T-helper 2 cell (primary cell): Measurements from ENCODE around the gene PCDHB9.
A peak's percentile ranks its signal among the peaks of the same experiment; 100 is the strongest.
"Not testable (repeated sequence)": the region's sequence is repeated elsewhere in the genome, so short reads cannot be mapped to it uniquely, and the experiment has no call there.

Experiments
- DNase-seq, 5 experiments: peaks; one replicate each; pipeline versions ENCODE4 v3.0.0 to v3.0.0-alpha.2; 2012 to 2022

The PCDHB9 gene

DNA sequence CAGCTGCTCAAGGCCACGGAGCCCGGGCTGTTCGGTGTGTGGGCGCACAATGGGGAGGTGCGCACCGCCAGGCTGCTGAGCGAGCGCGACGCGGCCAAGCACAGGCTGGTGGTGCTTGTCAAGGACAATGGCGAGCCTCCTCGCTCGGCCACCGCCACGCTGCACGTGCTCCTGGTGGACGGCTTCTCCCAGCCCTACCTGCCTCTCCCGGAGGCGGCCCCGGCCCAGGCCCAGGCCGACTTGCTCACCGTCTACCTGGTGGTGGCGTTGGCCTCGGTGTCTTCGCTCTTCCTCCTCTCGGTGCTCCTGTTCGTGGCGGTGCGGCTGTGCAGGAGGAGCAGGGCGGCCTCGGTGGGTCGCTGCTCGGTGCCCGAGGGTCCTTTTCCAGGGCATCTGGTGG lies 2.2 kb downstream of the PCDHB9 start:
- DNase-seq = not testable (repeated sequence)

DNA sequence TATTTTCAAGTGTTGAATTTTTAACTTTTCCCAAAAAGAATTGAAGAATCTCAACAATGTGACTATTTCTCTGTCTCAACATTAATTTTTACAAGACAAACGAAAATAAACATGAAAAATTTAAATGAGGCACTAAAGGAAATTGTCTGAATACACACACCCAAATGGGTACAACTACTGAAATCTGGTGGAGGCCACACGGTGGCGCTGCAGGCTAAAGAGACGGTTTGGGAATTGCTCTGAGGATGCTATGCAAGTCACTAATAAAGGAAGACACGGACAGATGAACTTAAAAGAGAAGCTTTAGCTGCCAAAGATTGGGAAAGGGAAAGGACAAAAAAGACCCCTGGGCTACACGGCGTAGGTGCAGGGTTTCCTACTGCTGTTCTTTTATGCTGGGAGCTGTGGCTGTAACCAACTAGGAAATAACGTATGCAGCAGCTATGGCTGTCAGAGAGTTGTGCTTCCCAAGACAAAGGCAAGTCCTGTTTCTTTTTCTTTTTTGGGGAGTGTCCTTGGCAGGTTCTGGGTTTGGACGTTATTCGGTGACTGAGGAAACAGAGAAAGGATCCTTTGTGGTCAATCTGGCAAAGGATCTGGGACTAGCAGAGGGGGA lies 5.3 kb downstream of the PCDHB9 start, which contains the start of gene PCDHB10:
PCDHB10 (plus strand) TSS at position 244 of the 616 bp plus-strand sequence; CDS start at position 444, 200 bp downstream.
- peak in 1 of 5 experiments; percentile 5 for DNase-seq

DNA sequence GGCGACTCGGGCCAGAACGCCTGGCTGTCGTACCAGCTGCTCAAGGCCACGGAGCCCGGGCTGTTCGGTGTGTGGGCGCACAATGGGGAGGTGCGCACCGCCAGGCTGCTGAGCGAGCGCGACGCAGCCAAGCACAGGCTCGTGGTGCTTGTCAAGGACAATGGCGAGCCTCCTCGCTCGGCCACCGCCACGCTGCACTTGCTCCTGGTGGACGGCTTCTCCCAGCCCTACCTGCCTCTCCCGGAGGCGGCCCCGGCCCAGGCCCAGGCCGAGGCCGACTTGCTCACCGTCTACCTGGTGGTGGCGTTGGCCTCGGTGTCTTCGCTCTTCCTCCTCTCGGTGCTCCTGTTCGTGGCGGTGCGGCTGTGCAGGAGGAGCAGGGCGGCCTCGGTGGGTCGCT lies 7.4 kb downstream of the PCDHB9 start:
- not testable (repeated sequence) for DNase-seq

DNA sequence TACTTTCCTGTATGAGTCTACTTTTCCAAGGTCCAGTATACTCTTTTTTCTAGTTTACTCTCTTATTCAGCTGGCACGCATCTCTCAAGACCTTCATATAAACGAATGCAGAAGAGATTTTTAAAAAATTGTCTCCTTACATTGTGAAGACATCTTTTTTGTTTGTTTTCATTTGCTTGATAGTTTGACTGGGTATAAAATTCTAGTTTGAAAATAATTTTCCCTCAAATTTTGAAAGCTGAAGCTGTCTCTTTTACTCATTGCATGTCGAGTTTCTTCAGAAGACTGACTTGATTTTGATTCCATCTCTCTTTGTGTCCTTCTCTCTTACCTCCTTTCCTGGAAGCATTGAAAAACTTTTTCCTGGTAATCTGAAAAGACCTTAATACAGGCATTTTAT lies 9.4 kb downstream of the PCDHB9 start:
- no peak for DNase-seq

DNA sequence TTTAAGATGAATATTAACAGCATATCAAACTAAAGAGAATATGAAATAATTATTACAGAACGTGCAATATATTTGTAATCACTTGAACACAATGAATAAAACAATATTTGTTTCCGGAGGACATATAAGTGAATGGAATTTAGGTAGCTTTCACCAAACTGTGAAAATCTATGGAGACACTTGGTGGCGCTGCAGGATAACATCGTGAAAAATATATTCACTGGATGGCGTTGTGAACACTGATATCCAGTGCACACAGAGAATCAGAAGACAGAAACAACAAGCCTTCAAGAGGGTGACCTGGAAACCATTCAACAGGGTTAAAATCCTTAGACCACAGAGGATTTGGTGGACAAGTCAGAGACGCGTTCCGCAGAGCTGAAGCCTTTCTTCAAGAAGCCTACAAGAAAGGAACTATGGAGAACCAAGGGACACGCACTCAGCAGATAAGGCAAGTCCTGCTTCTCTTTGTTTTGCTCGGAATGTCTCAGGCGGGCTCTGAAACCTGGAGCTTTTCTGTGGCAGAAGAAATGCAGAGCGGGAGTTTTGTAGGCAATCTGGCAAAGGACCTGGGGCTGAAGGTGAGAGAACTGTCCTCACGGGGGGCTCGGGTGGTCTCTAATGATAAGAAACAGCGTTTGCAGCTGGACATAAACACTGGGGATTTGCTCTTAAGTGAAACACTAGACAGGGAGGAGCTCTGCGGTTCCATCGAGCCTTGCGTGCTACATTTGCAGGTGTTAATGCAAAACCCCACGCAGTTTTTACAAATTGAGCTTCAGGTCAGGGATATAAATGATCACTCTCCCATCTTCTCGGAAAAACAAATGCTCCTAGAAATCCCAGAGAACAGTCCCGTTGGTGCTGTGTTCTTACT lies 12.6 kb downstream of the PCDHB9 start, which contains the start of gene PCDHB11:
PCDHB11 (plus strand) TSS at position 269 of the 877 bp plus-strand sequence; CDS start at position 417, 148 bp downstream.
- no peak for DNase-seq

DNA sequence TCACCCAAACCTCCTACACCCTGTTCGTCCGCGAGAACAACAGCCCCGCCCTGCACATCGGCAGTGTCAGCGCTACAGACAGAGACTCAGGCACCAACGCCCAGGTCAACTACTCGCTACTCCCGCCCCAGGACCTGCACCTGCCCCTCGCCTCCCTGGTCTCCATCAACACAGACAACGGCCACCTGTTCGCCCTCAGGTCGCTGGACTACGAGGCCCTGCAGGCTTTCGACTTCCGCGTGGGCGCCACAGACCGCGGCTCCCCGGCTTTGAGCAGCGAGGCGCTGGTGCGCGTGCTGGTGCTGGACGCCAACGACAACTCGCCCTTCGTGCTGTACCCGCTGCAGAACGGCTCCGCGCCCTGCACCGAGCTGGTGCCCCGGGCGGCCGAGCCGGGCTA lies 14.2 kb downstream of the PCDHB9 start:
- not testable (repeated sequence) for DNase-seq

DNA sequence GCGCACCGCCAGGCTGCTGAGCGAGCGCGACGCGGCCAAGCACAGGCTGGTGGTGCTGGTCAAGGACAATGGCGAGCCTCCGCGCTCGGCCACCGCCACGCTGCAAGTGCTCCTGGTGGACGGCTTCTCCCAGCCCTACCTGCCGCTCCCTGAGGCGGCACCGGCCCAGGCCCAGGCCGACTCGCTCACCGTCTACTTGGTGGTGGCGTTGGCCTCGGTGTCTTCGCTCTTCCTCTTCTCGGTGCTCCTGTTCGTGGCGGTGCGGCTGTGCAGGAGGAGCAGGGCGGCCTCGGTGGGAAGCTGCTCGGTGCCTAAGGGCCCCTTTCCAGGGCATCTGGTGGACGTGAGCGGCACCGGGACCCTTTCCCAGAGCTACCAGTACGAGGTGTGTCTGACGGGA lies 14.7 kb downstream of the PCDHB9 start:
- DNase-seq = not testable (repeated sequence)

DNA sequence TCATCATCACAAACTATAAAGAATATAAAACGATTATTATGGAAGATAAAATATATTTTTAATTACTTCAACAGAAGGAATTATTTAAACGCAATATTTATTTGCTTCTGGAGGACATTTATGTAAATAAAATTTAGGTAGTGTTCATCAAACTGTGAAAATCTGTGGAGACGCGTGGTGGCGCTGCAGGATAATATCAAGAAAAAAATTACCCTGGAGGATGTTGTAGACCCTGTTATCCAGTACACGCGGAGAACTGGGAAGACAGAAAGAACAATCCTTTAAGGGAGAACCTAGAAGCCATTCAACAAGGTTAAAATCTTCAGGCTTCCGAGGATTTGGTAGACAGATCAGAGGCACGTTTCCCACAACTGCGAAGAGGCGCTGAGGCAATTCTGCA lies 21.5 kb downstream of the PCDHB9 start, which contains the start of gene PCDHB12:
PCDHB12 (plus strand) TSS at position 242 of the 400 bp plus-strand sequence. CDS start 189 bp downstream, outside the sequence.
- no peak for DNase-seq

DNA sequence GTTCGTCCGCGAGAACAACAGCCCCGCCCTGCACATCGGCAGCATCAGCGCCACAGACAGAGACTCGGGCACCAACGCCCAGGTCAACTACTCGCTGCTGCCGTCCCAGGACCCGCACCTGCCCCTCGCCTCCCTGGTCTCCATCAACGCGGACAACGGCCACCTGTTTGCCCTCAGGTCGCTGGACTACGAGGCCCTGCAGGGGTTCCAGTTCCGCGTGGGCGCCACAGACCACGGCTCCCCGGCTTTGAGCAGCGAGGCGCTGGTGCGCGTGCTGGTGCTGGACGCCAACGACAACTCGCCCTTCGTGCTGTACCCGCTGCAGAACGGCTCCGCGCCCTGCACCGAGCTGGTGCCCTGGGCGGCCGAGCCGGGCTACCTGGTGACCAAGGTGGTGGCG lies 23.3 kb downstream of the PCDHB9 start:
- not testable (repeated sequence) for DNase-seq

DNA sequence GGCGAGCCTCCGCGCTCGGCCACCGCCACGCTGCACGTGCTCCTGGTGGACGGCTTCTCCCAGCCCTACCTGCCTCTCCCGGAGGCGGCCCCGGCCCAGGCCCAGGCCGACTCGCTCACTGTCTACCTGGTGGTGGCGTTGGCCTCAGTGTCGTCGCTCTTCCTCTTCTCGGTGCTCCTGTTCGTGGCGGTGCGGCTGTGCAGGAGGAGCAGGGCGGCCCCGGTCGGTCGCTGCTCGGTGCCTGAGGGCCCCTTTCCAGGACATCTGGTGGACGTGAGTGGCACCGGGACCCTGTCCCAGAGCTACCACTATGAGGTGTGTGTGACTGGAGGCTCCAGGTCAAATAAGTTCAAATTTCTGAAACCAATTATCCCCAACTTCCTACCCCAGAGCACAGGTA lies 23.9 kb downstream of the PCDHB9 start:
- DNase-seq = not testable (repeated sequence)

DNA sequence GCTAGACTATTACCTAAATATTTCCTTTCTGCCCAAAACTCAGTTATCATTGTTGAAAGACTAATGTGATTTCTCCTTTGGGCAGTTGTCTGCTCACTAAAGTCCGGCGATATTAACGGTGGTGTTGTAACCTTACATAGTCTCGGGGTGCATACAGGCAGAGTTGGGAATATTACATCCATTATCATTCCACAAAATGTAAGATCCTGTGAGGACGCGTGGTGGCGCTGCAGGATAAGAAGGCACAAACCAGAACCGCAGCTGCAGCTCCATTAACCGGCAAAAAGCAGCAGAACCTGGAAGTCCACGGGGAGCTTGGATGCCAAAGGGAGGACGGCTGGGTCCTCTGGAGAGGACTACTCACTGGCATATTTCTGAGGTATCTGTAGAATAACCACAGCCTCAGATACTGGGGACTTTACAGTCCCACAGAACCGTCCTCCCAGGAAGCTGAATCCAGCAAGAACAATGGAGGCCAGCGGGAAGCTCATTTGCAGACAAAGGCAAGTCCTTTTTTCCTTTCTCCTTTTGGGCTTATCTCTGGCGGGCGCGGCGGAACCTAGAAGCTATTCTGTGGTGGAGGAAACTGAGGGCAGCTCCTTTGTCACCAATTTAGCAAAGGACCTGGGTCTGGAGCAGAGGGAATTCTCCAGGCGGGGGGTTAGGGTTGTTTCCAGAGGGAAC lies 26.8 kb downstream of the PCDHB9 start, which contains the start of gene PCDHB13:
PCDHB13 (plus strand) TSS at position 264 of the 684 bp plus-strand sequence; CDS start at position 469, 205 bp downstream.
- DNase-seq = not testable (repeated sequence)

DNA sequence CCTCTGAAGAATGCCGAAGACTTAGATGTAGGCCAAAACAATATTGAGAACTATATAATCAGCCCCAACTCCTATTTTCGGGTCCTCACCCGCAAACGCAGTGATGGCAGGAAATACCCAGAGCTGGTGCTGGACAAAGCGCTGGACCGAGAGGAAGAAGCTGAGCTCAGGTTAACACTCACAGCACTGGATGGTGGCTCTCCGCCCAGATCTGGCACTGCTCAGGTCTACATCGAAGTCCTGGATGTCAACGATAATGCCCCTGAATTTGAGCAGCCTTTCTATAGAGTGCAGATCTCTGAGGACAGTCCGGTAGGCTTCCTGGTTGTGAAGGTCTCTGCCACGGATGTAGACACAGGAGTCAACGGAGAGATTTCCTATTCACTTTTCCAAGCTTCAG lies 27.6 kb downstream of the PCDHB9 start:
- DNase-seq = not testable (repeated sequence)

DNA sequence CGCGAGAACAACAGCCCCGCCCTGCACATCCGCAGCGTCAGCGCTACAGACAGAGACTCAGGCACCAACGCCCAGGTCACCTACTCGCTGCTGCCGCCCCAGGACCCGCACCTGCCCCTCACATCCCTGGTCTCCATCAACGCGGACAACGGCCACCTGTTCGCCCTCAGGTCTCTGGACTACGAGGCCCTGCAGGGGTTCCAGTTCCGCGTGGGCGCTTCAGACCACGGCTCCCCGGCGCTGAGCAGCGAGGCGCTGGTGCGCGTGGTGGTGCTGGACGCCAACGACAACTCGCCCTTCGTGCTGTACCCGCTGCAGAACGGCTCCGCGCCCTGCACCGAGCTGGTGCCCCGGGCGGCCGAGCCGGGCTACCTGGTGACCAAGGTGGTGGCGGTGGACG lies 28.5 kb downstream of the PCDHB9 start:
- not testable (repeated sequence) for DNase-seq

DNA sequence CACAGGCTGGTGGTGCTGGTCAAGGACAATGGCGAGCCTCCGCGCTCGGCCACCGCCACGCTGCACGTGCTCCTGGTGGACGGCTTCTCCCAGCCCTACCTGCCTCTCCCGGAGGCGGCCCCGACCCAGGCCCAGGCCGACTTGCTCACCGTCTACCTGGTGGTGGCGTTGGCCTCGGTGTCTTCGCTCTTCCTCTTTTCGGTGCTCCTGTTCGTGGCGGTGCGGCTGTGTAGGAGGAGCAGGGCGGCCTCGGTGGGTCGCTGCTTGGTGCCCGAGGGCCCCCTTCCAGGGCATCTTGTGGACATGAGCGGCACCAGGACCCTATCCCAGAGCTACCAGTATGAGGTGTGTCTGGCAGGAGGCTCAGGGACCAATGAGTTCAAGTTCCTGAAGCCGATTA lies 29.1 kb downstream of the PCDHB9 start:
- DNase-seq = not testable (repeated sequence)

DNA sequence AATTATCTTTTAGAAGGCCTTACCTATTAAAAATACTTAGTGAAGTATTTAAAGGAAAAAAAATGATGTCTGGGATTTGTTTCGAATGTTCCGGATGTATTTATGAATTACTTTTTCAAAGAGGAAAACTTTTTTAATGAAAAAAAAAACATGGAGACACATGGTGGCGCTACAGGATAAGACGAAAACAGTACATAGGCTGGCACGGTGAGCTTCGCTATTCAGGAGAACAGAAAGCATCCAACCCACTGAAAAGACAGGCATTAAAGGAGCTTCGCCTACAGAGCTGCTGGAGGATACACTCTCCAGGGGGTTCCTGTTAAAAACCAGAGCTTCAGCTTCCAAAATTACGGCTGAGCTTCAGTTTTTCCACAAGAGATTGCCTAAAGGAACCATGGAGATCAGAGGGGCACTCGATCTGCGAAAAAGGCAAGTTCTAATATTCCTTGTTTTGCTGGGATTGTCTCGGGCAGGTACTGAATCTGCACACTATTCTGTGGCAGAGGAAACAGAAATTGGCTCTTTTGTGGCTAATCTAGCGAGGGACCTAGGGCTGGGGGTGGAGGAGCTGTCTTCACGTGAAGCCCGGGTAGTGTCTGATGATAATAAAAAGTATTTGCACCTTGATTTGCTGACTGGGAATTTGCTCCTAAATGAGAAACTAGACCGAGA lies 36.3 kb downstream of the PCDHB9 start, which contains the start of gene PCDHB14:
PCDHB14 (plus strand) TSS at position 232 of the 672 bp plus-strand sequence; CDS start at position 395, 163 bp downstream.
- DNase-seq = peak in 1 of 5 experiments; percentile 6

DNA sequence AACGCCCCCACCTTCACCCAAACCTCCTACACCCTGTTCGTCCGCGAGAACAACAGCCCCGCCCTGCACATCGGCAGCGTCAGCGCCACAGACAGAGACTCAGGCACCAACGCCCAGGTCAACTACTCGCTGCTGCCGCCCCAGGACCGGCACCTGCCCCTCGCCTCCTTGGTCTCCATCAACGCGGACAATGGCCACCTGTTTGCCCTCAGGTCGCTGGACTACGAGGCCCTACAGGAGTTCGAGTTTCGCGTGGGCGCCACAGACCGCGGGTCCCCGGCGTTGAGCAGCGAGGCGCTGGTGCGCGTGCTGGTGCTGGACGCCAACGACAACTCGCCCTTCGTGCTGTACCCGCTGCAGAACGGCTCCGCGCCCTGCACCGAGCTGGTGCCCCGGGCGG lies 37.9 kb downstream of the PCDHB9 start:
- DNase-seq = not testable (repeated sequence)

DNA sequence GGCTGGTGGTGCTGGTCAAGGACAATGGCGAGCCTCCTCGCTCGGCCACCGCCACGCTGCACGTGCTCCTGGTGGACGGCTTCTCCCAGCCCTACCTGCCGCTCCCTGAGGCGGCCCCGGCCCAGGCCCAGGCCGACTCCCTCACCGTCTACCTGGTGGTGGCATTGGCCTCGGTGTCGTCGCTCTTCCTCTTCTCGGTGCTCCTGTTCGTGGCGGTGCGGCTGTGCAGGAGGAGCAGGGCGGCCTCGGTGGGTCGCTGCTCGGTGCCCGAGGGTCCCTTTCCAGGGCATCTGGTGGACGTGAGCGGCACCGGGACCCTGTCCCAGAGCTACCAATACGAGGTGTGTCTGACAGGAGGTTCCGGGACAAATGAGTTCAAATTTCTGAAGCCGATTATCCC lies 38.5 kb downstream of the PCDHB9 start:
- DNase-seq = not testable (repeated sequence)

DNA sequence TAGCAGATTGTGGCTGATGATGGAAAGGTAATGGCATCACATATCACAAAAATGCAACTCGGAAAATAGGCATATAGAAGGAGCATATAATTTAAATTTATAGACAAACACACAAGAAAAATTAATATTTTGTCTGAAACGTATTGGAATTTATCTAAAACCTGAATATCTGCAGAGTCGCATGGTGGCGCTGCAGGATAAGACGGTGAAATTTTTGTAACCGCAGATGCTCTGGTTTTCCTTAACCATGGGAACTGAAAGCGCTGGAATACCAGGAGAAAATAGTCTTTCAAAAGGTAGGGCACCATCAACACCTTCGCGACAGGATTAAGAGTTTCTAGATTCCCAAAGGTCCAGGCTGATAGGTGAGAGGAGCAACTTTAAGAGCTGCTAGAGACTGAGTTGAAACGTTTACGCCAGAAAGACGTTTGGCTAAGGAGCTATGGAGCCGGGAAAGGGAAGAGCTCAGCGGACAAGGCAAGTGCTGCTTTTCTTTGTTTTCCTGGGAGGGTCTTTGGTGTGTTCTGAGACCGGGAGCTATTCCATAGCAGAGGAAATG lies 47.2 kb downstream of the PCDHB9 start:
- no peak for DNase-seq

DNA sequence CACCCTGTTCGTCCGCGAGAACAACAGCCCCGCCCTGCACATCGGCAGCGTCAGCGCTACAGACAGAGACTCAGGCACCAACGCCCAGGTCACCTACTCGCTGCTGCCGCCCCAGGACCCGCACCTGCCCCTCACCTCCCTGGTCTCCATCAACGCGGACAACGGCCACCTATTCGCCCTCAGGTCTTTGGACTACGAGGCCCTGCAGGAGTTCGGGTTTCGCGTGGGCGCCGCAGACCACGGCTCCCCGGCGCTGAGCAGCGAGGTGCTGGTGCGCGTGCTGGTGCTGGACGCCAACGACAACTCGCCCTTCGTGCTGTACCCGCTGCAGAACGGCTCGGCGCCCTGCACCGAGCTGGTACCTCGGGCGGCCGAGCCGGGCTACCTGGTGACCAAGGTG lies 49.0 kb downstream of the PCDHB9 start:
- DNase-seq = not testable (repeated sequence)

DNA sequence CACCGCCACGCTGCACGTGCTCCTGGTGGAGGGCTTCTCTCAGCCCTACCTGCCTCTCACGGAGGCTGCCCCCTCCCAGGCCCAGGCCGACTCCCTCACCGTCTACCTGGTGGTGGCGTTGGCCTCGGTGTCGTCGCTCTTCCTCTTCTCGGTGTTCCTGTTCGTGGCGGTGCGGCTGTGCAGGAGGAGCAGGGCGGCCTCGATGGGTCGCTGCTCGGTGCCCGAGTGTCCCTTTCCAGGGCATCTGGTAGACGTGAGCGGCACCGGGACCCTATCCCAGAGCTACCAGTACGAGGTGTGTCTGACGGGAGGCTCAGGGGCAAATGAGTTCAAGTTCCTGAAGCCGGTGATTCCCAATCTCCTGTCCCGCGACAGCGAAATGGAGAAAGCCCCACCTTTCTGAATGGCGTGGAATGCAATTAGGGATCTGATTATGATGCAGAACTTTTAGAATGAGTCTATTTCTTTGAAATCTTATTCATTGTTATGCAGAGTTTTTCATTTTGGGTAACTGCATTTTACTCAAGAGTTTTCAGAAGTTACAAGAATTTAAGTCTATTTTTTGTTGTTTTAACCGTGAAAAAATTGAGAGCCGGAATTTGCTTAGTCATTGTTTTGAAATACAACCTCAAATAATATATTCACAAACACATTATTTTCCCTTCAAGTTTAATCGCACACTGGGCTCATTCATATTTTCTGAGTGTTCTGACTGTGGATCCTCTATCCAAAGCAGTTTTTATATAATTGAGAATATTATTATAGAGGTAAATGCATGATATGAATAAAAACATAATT lies 49.8 kb downstream of the PCDHB9 start:
- DNase-seq = no peak
